Liver (tissue), 9 donors: ENCODE data around the gene PAXIP1. TPM values are rescaled to one million over a fixed set of nuclear protein-coding genes. Genes with fewer than 3 reads are reported as not detected.

Source experiments
- DNase-seq: peaks from one replicate; pipeline ENCODE4 v3.0.0-alpha.2; 2017; ENCODE audit warnings: low spot score
- H3K27ac ChIP-seq, 2 donors: one replicate each; pipeline ENCODE4 v1.7.0; 2013; ENCODE audit warnings: inconsistent platforms in 2 of 2, low read length in 2 of 2, control low read depth in 1 of 2, low read depth in 1 of 2, mild to moderate bottlenecking in 1 of 2
- H3K27me3 ChIP-seq, 4 donors: one replicate each; pipeline versions ENCODE4 v1.6.1 to v1.7.0; 2013; ENCODE audit warnings: low read length in 3 of 4, inconsistent platforms in 1 of 4, mild to moderate bottlenecking in 1 of 4, moderate library complexity in 1 of 4; ENCODE audit not compliant: control insufficient read depth in 4 of 4, insufficient read depth in 4 of 4
- H3K36me3 ChIP-seq, 4 donors: one replicate each; pipeline versions ENCODE4 v1.6.1 to v1.7.0; 2013; ENCODE audit warnings: low read length in 3 of 4, mild to moderate bottlenecking in 3 of 4, low read depth in 1 of 4, moderate library complexity in 1 of 4; ENCODE audit not compliant: control insufficient read depth in 4 of 4, insufficient read depth in 3 of 4
- H3K4me1 ChIP-seq, 4 donors: one replicate each; pipeline versions ENCODE4 v1.6.1 to v1.7.0; 2013; ENCODE audit warnings: low read length in 3 of 4, mild to moderate bottlenecking in 3 of 4, moderate library complexity in 1 of 4; ENCODE audit not compliant: control insufficient read depth in 4 of 4, insufficient read depth in 4 of 4
- H3K4me3 ChIP-seq, 3 donors: one replicate each; pipeline versions ENCODE4 v1.6.1 to v1.7.0; 2013; ENCODE audit warnings: low read length in 3 of 3, control low read depth in 1 of 3, low read depth in 1 of 3, mild to moderate bottlenecking in 1 of 3
- H3K9ac ChIP-seq, 2 donors: one replicate each; pipeline ENCODE4 v1.7.0; 2013; ENCODE audit warnings: low read length in 2 of 2, mild to moderate bottlenecking in 2 of 2, moderate library complexity in 2 of 2, control low read depth in 1 of 2, low read depth in 1 of 2
- H3K9me3 ChIP-seq, 4 donors: one replicate each; pipeline versions ENCODE4 v1.6.1 to v1.7.0; 2013; ENCODE audit warnings: low read length in 3 of 4; ENCODE audit not compliant: control insufficient read depth in 4 of 4
- EGR1 ChIP-seq, 2 donors: IDR thresholded peaks; 2 replicates each; pipeline ENCODE4 v1.6.1; 2016 to 2018; ENCODE audit warnings: antibody characterized with exemption in 2 of 2, low read depth in 2 of 2
- FOXA1 ChIP-seq: IDR thresholded peaks from 2 replicates; pipeline ENCODE4 v1.6.1; 2016; ENCODE audit warnings: antibody characterized with exemption
- FOXA2 ChIP-seq: IDR thresholded peaks from 2 replicates; pipeline ENCODE4 v1.6.1; 2016; ENCODE audit warnings: antibody characterized with exemption
- GABPA ChIP-seq, 2 donors: IDR thresholded peaks in 1 of 2; conservative IDR thresholded peaks in 1 of 2; 2 replicates each; pipeline ENCODE4 v1.6.1; 2016; ENCODE audit warnings: antibody characterized with exemption in 2 of 2, mild to moderate bottlenecking in 1 of 2, moderate library complexity in 1 of 2
- HNF4A ChIP-seq, 2 donors: conservative IDR thresholded peaks; 2 replicates each; pipeline ENCODE4 v1.6.1; 2016; ENCODE audit warnings: antibody characterized with exemption in 2 of 2, mild to moderate bottlenecking in 2 of 2
- HNF4G ChIP-seq: IDR thresholded peaks from 2 replicates; pipeline ENCODE4 v1.6.1; 2016; ENCODE audit warnings: antibody characterized with exemption
- RAD21 ChIP-seq, 2 donors: IDR thresholded peaks; 2 replicates each; pipeline ENCODE4 v1.6.1; 2016; ENCODE audit warnings: antibody characterized with exemption in 2 of 2, mild to moderate bottlenecking in 2 of 2
- RXRA ChIP-seq, 2 donors: IDR thresholded peaks; 2 replicates each; pipeline ENCODE4 v1.6.1; 2017 to 2018; ENCODE audit warnings: antibody characterized with exemption in 2 of 2, mild to moderate bottlenecking in 1 of 2
- SP1 ChIP-seq: IDR thresholded peaks from 2 replicates; pipeline ENCODE4 v1.6.1; 2018; ENCODE audit warnings: antibody characterized with exemption, mild to moderate bottlenecking
- TAF1 ChIP-seq: conservative IDR thresholded peaks from 2 replicates; pipeline ENCODE4 v1.6.1; 2016; ENCODE audit warnings: antibody characterized with exemption, mild to moderate bottlenecking
- WGBS: extraction: QIAGEN DNeasy Blood & Tissue Kit; methylation state at CpG from one replicate; pipeline ENCODE4 v1.1.7; 2013; 5-methylcytosine and 5-hydroxymethylcytosine counted together
- polyA plus RNA-seq, 2 donors: library from polyadenylated mRNA; stranded (reverse) in 1 of 2; unstranded in 1 of 2; fragments of 200-250 nt in 1 of 2; fragments of >200 nt in 1 of 2; fragmentation: Nextera tagmentation in 1 of 2; extraction: Ambion mirVana in 1 of 2; gene quantifications; one replicate each; pipeline versions ENCODE4 v1.2.1 to v1.2.3, GENCODE V29; 2013 to 2015
- total RNA-seq, 2 donors: library from RNA; depleted of rRNA; stranded (reverse); fragments of >200 nt; gene quantifications; one replicate each; pipeline ENCODE4 v1.2.3, GENCODE V29; 2014
- TF ChIP-seq, protein P1 (sequence below): IDR thresholded peaks from 2 replicates; pipeline ENCODE4 v1.6.1; 2016; ENCODE audit warnings: antibody characterized with exemption
- TF ChIP-seq, protein P2 (sequence below): fragments of 150-350 bp; IDR thresholded peaks from 2 replicates; pipeline ENCODE4 v1.5.1; 2017; ENCODE audit warnings: improper control_type of control experiment, low read depth, low read length; ENCODE audit not compliant: missing input control
- TF ChIP-seq, protein P3 (sequence below): IDR thresholded peaks from 2 replicates; pipeline ENCODE4 v1.6.1; 2016; ENCODE audit warnings: antibody characterized with exemption, mild to moderate bottlenecking
- TF ChIP-seq, protein P4 (sequence below): IDR thresholded peaks from 2 replicates; pipeline ENCODE4 v1.6.1; 2016; ENCODE audit warnings: antibody characterized with exemption
- donor health status: healthy.
- donor health status: healthy.
- donor health status: healthy.
- donor health status: healthy.
- donor health status: healthy.

The PAXIP1 gene
- total and polyA plus RNA-seq, 4 donors: 2.0 to 10.1 (median 5.8) TPM

DNA sequence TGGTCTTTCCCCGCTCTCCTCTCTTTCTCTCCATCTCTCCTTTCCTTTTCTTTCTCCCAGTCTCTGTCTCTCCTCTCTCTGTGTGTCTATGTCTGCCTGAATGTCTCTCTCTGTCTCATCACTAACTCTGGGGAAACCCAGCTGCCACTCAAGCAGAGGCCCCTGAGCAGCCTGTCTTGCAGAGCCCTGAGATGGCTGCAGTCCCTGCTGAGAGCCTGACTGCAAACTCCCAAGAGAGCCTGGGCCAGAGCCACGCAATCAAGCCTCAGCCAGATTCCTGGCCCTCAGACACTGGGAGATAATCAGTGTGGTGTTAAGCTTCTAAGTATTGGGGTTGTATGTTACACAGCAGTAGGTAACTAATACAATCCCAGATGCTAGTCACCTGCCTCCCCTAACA is 91.5 kb downstream of the PAXIP1 start (continued):
- TF ChIP-seq, protein P1, sequence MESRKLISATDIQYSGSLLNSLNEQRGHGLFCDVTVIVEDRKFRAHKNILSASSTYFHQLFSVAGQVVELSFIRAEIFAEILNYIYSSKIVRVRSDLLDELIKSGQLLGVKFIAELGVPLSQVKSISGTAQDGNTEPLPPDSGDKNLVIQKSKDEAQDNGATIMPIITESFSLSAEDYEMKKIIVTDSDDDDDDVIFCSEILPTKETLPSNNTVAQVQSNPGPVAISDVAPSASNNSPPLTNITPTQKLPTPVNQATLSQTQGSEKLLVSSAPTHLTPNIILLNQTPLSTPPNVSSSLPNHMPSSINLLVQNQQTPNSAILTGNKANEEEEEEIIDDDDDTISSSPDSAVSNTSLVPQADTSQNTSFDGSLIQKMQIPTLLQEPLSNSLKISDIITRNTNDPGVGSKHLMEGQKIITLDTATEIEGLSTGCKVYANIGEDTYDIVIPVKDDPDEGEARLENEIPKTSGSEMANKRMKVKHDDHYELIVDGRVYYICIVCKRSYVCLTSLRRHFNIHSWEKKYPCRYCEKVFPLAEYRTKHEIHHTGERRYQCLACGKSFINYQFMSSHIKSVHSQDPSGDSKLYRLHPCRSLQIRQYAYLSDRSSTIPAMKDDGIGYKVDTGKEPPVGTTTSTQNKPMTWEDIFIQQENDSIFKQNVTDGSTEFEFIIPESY: no peak
- TF ChIP-seq FOXA2 (no peak), EGR1 (IDR thresholded peaks at IDR 0.05; ENCODE audit: low read depth in 2 of 2) (no peak)

DNA sequence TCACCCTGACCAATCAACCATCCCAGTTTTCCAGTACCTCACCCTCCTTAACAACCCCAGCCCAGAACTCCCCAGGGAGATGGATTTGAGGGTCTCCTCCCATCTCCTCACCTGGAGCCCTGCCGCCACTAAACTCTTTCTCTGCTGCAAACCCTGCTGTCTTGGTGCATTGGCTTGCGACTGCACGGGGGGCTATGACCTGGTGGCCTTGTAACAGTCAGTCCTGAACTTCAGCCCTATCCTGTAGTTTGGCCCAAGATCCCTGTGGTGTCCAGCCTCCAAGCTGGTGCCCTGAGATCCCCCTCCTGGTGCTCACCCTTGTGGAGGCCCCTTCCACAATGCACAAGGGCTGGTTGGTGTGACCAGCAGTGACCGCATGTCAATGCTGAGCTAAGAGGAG is 91.9 kb downstream of the PAXIP1 start:
- Histone ChIP-seq H3K27me3 (no peaks in the 10 kb centered on the region), H3K4me3 (no peak overlapping the region), H3K9me3 (peaks cover 0 to 4% (median 1%) of the 10 kb centered on the region in 4 donors), H3K27ac (no peak overlapping the region), H3K36me3 (no peaks in the 10 kb centered on the region), H3K4me1 (peaks cover 1 to 8% (median 5%) of the 10 kb centered on the region in 4 donors), H3K9ac (no peak overlapping the region)
- TF ChIP-seq FOXA1 (no peak), FOXA2 (no peak), TAF1 (no peak), RXRA (IDR thresholded peaks at IDR 0.05) (no peak)
- TF ChIP-seq, protein P2, sequence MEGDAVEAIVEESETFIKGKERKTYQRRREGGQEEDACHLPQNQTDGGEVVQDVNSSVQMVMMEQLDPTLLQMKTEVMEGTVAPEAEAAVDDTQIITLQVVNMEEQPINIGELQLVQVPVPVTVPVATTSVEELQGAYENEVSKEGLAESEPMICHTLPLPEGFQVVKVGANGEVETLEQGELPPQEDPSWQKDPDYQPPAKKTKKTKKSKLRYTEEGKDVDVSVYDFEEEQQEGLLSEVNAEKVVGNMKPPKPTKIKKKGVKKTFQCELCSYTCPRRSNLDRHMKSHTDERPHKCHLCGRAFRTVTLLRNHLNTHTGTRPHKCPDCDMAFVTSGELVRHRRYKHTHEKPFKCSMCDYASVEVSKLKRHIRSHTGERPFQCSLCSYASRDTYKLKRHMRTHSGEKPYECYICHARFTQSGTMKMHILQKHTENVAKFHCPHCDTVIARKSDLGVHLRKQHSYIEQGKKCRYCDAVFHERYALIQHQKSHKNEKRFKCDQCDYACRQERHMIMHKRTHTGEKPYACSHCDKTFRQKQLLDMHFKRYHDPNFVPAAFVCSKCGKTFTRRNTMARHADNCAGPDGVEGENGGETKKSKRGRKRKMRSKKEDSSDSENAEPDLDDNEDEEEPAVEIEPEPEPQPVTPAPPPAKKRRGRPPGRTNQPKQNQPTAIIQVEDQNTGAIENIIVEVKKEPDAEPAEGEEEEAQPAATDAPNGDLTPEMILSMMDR: no peak
- TF ChIP-seq, protein P1: no peak
- no peak for DNase-seq
- WGBS: 96% methylated on average over 4 of the region's 4 CpGs

DNA sequence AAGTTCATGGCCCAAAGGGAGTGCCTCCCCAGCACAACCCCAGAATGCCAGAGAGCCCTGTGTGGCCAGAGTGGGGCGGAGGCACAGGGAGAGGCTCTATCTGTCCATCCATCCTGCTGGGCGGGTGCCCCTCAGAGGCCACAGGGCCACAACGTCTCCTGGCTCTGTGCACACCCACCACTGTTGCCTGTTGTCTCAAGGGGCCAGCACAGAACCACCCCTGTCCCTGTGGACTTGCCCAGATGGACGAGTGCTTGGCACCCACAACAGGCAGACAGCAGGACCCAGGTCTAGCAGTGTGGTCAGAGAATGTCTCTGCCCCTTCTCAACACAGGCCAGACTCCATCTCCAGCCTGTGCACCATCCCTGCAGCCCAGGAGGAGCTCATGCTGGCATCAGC is 92.8 kb downstream of the PAXIP1 start:
- Histone ChIP-seq H3K4me3 (no peak overlapping the region), H3K27me3 (no peaks in the 10 kb centered on the region), H3K4me1 (peaks cover 1 to 8% (median 5%) of the 10 kb centered on the region in 4 donors), H3K36me3 (no peaks in the 10 kb centered on the region), H3K9me3 (peaks cover 0 to 4% (median 1%) of the 10 kb centered on the region in 4 donors), H3K27ac (no peak overlapping the region), H3K9ac (no peak overlapping the region)
- 82% methylated on average over 4 of the region's 4 CpGs for WGBS
- no peak for DNase-seq
- TF ChIP-seq RXRA (IDR thresholded peaks at IDR 0.05) (no peak), SP1 (no peak), HNF4G (no peak), GABPA (IDR thresholded peaks at IDR 0.05 in 1 of 2, conservative IDR thresholded peaks at IDR 0.05 in 1 of 2) (no peak), TAF1 (no peak), FOXA2 (no peak), RAD21 (IDR thresholded peaks at IDR 0.05) (no peak), HNF4A (conservative IDR thresholded peaks at IDR 0.05) (no peak), EGR1 (IDR thresholded peaks at IDR 0.05; ENCODE audit: low read depth in 2 of 2) (no peak), FOXA1 (no peak)
- TF ChIP-seq, protein P1: no peak
- TF ChIP-seq, protein P2: no peak
- TF ChIP-seq, protein P3, sequence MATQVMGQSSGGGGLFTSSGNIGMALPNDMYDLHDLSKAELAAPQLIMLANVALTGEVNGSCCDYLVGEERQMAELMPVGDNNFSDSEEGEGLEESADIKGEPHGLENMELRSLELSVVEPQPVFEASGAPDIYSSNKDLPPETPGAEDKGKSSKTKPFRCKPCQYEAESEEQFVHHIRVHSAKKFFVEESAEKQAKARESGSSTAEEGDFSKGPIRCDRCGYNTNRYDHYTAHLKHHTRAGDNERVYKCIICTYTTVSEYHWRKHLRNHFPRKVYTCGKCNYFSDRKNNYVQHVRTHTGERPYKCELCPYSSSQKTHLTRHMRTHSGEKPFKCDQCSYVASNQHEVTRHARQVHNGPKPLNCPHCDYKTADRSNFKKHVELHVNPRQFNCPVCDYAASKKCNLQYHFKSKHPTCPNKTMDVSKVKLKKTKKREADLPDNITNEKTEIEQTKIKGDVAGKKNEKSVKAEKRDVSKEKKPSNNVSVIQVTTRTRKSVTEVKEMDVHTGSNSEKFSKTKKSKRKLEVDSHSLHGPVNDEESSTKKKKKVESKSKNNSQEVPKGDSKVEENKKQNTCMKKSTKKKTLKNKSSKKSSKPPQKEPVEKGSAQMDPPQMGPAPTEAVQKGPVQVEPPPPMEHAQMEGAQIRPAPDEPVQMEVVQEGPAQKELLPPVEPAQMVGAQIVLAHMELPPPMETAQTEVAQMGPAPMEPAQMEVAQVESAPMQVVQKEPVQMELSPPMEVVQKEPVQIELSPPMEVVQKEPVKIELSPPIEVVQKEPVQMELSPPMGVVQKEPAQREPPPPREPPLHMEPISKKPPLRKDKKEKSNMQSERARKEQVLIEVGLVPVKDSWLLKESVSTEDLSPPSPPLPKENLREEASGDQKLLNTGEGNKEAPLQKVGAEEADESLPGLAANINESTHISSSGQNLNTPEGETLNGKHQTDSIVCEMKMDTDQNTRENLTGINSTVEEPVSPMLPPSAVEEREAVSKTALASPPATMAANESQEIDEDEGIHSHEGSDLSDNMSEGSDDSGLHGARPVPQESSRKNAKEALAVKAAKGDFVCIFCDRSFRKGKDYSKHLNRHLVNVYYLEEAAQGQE: no peak
- TF ChIP-seq, protein P4, sequence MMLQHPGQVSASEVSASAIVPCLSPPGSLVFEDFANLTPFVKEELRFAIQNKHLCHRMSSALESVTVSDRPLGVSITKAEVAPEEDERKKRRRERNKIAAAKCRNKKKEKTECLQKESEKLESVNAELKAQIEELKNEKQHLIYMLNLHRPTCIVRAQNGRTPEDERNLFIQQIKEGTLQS: no peak
